ENCODE measurements around the gene PLA1A.

DNA sequence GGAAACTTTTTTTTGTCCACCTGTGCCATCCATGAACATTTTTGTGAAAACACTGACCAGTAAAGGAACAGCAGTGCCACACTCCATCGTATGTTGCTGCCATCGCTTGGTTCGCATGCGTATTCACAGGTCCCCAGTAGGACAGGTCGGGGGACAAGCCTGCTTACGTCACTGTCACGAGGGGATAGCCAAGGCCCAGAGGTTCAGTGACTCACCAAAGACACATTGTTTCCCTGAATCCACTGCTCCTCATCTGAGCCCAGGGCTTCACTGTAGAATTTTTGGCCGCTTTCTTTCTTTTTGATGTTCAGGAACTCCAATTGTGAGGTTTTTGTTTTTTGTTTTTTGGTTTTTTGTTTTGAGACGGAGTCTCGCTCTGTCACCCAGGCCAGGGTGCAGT is 12.5 kb upstream of the PLA1A start:
- TF ChIP-seq POLR2A (IDR thresholded peaks at IDR 0.05): no peak
- TF ChIP-seq, protein P1, sequence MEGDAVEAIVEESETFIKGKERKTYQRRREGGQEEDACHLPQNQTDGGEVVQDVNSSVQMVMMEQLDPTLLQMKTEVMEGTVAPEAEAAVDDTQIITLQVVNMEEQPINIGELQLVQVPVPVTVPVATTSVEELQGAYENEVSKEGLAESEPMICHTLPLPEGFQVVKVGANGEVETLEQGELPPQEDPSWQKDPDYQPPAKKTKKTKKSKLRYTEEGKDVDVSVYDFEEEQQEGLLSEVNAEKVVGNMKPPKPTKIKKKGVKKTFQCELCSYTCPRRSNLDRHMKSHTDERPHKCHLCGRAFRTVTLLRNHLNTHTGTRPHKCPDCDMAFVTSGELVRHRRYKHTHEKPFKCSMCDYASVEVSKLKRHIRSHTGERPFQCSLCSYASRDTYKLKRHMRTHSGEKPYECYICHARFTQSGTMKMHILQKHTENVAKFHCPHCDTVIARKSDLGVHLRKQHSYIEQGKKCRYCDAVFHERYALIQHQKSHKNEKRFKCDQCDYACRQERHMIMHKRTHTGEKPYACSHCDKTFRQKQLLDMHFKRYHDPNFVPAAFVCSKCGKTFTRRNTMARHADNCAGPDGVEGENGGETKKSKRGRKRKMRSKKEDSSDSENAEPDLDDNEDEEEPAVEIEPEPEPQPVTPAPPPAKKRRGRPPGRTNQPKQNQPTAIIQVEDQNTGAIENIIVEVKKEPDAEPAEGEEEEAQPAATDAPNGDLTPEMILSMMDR (IDR thresholded peaks at IDR 0.05 in 4 of 5, conservative IDR thresholded peaks at IDR 0.05 in 1 of 5): no peak

Data from gastrocnemius medialis (tissue), 4 donors.